ENCODE measurements around the gene GPC6.
"Not testable (repeated sequence)": the region's sequence is repeated elsewhere in the genome, so short reads cannot be mapped to it uniquely, and the experiment has no call there.

The GPC6 gene

DNA sequence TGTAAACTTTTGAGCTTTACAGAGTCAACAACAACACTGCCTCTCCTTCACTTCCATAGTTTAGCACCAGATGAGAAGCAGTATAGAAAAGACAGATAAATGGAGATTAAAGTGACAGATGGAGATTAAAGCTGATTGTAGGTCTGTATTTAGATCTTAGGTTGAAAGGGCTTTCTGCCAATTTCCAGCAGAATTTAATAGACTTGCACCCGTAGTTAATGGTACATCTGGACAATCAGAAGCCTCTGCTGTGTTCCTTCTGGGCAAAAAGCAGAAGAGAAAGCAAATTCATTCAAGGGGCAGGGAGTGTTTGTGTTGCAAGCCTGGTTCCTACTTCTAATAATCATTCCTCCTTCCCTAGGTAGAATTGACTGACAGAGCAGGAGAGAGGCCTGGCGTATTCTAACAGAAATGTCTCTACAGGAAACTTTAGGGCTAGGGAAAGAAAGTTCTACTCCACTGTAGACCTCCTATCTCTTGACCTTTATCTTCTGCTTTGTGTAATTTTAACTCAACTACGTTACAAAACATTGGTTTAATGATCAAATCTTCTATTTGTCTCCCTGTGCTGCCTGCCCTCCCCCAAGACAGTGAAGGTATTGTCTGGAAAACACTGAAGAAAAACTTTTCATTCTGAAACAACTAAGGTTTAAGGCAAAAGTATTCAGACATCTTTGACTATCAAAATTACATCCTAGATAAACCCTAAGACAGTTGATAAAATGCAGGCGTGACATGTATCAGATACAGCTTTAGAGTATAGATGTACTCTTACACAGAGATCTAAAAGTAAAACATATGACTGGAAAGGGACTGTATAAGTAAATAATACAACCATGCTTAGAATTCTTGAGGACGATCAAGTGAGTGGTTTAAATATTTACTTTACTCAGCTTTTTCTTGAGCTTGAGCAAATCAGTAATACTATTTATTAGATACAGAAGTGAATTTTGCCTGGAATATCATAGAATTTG is 44.4 kb downstream of the GPC6 start:
- no peak for DNase-seq

DNA sequence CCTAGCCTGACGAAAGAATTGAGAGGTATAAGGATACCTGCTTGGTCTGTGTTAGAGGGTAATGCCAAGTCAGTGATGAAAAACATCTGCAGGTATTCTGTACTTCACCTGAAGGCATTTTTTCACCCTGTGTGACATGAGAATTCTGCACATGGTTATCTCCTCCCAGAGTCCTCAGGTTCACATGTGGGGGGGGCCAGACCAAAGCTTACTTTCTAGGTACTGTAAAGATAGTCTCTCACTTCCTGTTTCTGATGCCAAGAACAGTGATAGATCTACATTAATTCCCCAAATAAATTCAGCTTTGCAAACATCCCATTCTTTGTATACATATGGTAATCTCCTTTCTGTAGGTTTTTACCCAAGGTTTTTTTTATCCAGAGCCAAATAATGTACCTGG is 53.4 kb downstream of the GPC6 start:
- DNase-seq, result no peak

DNA sequence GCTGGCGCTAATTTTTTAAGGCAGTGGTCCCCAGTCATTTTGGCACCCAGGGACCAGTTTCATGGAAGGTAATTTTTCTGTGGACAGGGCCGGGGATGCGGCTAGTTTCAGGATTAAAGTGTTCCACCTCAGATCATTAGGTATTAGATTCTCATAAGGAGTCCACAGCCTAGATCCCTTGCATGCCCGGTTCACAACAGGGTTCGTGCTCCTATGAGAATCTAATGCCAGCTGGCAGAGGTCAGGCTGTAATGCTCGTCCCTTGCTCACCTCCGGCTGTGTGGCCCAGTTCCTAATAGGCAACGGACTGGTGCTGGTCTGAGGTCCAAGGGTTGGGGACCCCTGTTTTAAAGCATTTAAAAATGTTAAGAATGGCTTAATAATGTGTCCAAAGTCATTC is 54.1 kb downstream of the GPC6 start:
- no peak for DNase-seq

DNA sequence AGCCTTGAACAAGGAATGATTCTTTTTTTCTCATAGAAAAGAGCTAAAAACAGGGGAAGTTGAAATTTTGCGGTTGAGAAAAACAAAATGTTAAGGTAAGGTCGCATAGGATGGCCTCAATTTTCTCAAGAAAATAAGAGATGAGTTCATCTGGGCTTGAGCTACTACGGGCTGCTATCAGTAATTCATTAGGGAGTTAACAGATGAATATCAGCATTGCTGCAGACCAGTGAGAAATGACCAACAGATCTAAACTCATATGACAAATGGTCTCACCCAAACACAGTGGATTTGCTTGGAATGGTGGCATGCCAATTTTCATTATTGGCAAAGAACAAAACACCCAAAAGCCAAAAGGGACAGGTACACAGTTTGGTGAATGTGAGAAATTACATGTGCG is 56.6 kb downstream of the GPC6 start:
- DNase-seq, result no peak

DNA sequence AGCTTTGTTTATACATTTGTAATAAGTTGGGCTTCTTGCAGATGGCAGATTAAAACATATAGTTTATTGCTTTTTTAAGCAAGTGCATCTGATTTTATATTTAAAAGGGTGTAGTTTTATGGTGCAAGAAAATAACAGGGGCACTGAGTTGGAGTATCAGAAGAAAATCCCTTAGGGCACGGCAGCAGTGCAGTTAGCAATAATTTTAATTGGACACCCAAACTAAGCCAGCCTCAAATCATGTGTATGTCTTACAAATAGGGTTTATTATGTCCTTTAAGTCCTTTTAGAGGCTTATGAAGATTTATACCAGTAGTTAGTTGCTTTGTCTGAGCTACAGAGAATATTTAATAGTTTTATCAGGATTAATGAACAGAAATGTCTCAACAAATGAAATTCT is 57.5 kb downstream of the GPC6 start:
- DNase-seq, result no peak

DNA sequence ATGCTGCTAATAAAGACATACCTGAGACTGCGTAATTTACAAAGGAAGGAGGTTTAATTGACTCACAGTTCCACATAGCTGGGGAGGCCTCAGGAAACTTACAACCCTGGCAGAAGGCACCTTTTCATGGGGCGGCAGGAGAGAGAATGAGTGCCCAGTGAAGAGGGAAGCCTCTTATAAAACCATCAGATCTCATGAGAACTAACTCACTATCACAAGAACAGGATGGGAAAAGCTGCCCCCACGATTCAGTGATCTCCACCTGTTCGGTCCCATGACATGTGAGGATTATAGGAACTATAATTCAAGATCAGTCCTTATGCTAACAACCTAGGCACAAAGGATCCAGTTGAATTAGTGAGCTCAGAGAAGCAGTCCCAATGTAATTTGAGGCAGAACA is 59.4 kb downstream of the GPC6 start:
- no peak for DNase-seq

DNA sequence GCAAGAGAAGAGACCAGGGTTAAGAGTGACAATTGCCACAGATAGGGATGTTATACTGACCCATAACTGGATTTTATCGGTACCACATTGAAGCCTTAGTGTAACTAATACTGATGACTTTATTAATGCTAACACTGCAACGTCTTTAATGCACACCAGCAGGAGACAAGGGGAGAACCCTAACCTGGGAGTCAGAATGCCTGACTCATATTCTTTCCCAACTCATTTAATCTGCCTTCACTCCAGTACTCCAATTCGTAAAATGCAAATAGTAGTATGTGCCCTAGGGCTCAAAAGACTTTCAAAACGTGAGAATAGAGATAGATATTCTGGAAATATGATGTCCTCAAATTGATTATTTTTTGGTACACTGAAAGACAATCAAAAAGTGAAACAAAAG is 62.4 kb downstream of the GPC6 start:
- DNase-seq, result no peak

DNA sequence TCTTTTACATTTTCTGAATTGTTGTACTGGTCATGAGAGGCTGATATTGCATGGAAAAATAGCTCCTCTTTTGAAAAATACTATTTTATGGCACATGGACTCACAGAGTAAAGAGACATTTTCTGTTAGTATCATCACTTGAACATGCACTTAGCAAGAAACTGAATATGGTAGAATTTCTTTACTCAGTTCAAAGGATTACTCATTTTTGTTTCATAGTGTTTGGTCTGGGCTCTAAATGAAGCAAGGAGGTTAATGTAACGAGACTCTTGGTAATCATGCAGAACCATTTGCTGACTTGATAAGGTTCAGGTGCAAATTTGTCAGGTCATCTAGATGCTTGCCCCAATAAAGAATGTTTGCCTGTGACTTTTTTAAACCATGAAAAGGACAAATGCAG is 63.2 kb downstream of the GPC6 start:
- DNase-seq, result no peak

DNA sequence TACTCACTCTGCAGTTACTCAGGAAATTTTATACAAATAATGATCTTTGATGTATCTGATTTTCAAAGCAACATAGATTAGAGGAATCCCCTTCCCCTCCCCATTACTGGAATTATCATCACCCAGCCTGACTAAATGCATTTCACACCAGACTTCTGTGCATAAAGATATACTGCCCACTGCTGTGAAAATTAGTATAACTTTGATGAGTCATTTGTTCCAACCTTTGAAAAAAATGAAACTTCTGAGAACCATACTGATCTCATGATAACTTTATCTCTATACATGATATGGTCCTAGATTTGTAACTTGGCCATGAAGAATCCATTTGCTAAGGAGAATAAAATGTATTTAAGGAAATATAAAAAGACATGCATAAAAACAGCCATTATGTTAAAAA is 63.9 kb downstream of the GPC6 start:
- no peak for DNase-seq

DNA sequence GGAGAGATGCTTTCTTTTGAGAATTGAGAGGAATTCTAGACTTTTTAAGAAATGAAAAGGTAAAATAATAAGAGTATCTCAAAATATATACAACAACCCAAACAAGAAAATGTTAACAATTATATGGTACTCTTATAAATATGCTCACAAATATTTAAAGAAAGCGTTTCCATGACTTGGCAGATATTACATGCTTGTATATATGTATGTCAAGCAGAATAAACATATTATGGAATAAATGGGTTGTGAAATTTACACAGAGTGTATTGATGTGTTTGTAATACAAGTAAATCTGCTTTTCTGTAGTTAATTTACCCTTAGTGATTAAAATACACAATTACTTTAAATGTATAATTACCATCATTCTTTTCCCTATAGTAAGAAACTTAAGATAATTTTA is 65.8 kb downstream of the GPC6 start:
- DNase-seq, result no peak

DNA sequence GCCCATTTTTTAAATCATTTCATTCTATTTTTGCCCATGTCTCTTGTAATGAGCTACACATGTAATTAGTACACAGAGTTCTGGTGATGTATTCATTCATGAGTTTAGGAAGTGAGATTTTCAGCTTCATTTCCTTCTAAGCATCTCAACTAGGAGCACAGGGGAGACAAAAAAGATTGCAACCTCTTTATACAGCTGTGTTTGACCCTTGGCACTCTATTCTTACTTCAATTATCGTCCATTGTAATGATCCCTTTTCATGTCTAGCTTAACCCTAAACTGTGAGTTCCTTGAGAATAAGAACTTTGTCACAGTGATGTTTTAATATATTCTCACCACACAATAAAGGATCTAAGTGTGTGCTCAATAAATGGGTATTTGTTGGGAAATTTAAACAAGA is 67.1 kb downstream of the GPC6 start:
- no peak for DNase-seq

DNA sequence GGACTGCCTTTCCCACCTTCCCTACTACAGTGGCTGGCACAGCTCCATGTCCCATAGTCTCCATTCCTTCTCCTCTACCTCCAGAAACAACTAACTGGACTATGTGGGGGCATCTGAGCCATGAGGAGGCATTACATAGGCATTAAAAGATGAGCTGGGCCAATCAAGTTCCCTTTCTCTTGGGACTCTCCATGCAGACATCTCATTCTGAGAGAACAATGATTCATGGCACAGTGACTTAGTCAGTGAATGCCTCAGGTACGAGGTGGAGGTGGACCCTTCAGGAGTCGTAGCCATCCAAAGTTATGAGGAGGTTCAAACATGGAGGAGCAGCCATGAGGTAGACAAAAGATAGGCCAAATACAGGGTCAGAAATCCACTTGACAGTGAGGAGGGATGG is 70.0 kb downstream of the GPC6 start:
- DNase-seq, result no peak

DNA sequence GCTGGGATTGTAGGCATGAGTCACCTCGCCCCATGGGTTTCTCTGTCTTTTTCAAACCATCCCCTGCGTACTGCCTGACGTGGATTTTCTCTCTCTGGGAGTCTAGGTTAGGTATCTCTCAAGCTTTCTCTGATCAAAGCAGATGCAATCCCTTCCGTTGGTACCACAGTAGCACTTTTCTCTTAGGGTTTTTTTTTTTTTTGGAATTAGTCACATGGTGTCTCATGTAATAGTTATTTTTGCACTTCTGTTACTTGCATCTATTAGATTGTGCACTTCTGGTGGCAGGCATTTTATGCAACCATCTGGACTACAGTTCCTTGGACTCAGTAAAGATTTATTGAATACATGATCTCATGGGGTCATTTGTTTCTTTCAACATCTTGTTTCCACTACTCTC is 72.1 kb downstream of the GPC6 start:
- no peak for DNase-seq

DNA sequence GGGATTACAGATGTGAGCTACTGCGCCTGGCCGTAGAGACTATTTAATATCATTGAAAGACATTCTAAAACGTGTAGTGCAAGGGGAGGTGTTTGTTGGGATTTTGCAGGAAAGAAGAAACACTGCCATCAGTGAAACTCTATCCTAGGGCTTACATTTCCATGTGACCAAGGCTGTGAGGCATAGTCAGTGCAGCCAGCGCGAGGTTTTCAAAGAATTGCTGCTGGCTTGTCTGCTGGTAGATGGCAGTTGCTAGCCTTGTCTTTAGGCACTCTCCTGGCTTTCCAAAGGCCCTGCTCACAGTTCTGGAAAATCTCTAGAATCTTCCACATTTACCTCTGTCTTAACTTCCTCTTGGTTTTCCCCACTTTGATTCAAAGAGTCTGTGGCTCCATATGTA is 77.5 kb downstream of the GPC6 start:
- DNase-seq, result no peak

DNA sequence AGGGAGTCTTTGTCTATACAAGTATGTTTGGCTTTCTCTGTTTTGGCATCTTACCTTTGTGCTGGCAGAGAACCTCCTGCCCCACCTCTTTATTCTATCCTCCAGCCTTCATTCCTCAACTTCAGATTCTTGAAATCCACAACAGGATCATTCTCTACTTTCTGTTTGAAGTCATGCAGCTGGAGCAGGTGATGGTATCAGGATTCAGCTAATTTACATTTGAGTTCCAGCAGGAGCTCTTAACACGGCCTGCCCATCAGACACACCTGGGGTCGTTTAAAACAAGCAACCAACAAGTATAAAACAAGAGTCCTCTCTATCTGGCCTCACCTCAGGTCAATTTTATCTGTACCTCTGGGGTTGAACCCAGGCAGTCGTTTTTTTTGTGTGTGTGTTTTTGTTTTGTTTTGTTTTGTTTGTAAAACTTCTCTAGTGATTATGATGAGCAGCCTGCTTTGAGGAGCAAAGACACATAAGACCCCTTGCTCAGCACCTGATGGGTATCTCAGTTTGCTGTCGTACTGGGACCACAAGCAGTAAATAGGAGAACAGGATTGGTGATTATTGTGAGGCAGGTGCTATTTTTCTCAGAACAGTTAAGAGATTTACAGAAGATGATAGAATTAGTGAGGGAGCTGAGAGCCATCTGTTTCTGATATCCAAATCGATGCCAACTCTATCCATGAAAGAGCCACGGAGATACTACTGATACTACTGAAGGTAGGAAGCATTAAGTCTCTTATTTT is 78.4 kb downstream of the GPC6 start:
- DNase-seq, result no peak

DNA sequence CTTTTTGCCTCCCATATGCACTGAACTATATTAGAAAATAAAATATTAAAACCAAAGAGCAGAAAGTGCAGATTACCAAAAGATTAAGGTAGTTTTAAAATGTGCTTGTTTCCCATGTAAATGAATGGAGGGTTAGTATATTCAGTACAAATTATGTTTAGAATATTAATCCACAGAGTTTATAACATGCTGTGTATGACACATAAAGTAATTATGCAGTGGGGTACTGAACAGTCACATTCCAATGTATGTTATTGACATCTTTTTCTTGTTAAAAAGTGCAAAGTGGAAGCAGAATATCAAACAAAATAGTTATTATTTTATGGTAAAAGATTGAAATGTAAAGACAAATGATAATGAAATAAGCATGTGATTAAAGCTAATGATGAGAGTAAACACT is 79.3 kb downstream of the GPC6 start:
- DNase-seq, result no peak

DNA sequence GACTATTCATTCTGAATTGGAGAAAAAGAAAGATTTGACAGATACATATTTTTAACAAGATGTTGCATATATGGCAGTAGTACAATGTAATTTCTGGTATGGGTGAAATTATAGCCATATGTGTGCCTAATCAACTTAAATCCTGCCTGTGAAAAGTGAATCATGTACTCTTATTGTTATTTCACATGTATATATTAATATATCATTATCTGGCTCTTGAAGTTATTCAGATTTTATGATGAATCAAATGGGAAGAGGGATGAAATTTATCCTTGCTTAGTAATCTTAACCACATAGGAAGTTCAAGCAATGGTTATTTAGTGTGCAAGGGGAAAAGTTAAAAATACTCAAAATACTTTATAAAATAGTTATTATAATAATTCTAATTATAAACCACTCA is 80.5 kb downstream of the GPC6 start:
- DNase-seq, result no peak

DNA sequence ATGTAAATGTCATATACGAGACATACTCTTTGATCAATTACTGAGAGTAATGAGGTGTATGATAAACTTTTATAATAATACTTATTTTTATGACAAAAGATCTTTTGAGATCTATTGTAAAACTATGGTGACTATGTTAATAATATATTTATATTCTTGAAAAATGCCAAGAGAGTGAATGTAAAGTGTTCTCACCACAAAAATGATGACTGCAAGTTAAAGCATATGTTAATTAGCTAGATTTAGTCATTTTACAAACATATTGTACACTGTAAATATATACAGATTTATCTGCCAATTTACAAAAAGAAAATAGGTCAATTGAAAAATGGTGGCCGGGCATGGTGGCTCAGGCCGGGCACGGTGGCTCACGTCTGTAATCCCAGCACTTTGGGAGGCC is 81.0 kb downstream of the GPC6 start:
- no peak for DNase-seq

DNA sequence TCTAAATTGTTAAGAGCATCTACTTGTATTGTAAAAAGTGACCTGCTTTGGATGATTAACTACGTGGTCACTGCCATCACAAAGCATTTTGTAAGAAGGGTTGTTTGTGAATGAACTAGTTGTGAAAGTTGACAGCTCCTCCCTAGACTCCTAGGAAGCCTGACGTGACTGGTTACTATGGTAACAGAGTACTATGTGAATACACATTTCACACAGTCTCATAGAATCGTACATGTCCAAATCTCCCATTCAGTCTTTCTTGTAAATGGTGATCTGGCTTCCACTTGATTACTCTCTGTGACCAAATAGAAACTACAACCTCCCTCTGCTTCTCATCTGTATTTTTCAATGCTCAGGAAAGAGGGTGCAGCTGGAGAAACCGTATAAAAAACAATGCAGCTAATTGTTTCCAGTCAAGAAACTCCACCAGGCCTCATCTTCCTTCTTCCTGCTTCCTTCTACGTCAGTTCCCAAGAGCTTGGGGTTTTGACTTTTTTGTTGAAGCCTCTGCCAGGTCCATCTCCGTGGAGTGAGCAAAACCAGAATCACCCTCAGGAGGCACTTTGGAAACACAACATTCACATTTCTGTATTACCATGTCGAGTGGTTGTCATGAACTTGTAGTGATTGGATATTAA is 83.4 kb downstream of the GPC6 start:
- DNase-seq, result no peak

DNA sequence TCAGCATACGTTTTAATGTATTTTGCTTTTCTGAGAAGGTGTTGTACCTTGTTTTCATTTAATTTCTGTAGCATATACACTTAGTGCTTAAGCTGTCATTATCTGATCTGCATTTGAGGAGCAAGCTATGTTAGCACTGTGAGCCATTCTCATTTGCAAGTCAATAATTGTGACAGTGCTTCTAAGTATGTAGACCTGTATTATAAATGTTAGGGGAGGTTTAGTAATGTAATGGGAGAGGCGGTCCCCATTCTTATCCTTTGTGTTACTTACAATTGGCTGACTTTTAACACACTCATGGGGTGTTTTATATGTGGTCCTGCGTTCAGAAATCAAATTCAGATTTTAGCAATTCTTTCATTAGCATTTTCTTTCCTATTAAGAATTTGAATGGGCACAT is 90.2 kb downstream of the GPC6 start:
- DNase-seq, result no peak

DNA sequence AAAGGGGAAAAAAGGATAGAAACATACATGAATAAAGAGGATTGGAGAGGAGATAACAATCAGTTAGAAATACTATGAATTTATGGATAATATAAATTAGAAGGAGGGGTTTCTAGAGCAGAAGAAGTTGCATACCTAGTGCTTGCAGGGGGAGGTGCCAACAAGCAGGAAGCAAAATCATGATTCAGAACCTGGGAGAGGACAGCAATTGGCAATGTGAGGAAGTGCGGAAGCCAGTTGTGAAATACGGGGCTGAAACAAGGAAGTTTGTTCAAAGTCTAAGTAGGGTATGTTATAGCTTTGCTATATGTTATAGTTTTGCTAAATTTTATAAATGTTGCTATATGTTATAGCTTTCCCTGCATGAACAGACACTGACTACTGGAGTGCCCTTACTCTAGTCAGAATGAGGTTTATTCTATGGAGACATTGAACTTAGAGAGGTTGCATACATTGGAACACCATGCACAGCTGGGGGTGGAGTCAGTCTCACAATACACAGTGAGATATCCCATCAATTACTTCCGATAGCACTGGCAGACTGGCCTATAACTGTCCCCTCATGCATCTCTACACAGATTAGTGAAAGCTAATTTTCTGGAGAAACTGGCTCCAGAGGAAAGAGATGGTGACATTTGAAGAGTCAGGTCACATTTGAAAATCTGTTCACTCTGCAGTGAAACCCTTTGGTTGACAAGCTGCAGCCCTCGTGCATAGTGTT is 92.1 kb downstream of the GPC6 start:
- DNase-seq, result no peak

DNA sequence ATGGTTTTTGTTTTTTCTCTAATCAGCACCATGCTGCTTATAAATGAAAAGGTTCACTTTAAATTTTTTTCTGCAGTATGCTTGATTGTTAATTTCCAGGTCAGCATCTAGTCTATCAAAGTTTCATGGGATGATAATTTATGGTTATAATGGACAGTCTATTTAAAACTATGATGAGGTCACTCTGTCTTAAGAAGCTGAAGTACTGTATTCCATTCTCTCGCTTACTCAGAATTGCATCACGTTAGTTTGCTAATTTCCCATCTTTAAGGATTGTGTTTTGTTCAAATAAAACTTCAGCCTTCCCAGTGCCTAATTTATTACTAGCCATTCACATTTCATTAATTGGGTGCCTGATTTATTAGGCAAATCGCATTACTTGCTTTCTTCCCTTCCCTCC is 94.3 kb downstream of the GPC6 start:
- DNase-seq, result no peak

DNA sequence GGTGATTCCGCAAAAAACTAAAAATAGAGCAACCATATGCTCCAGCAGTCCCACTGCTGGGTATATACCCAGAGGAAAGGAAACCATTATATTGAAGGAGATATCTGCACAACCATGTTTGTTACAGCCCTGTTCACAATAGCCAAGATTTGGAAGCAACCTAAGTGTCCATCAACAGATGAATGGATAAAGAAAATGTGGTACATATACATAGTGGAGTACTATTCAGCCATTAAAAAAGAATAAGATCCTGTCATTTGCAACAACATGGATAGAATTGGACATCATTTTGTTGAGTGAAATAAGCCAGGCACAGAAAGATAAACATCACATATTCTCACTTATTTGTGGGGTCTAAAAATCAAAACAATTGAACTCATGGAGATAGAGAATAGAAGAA is 97.3 kb downstream of the GPC6 start:
- not testable (repeated sequence) for DNase-seq

Measured in amniotic stem cell (primary cell).